ENCODE data around the gene MEGF6. TPM values are rescaled to one million over a fixed set of nuclear protein-coding genes. Genes with fewer than 3 reads are reported as not detected.

Gene MEGF6
- total RNA-seq, 4 donors from 2014 or later = 10.0 to 24.7 (median 17.1) TPM

DNA sequence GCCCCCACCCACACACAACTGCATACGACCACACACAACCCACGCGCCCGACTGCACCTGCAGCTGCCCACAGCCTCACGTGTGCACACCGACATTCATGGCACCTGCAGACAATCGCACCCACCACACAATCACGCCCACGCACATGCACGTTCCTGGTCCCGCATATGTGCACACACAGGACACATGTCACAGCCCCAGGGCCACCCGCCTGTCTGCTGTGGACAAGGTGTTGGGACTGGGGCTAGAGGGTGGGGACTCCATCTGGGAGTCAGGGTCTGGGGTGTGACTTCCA, 100.4 kb downstream of the MEGF6 start:
- no peak for TF ChIP-seq CTCF (IDR thresholded peaks at IDR 0.05; ENCODE audit: low read depth)

DNA sequence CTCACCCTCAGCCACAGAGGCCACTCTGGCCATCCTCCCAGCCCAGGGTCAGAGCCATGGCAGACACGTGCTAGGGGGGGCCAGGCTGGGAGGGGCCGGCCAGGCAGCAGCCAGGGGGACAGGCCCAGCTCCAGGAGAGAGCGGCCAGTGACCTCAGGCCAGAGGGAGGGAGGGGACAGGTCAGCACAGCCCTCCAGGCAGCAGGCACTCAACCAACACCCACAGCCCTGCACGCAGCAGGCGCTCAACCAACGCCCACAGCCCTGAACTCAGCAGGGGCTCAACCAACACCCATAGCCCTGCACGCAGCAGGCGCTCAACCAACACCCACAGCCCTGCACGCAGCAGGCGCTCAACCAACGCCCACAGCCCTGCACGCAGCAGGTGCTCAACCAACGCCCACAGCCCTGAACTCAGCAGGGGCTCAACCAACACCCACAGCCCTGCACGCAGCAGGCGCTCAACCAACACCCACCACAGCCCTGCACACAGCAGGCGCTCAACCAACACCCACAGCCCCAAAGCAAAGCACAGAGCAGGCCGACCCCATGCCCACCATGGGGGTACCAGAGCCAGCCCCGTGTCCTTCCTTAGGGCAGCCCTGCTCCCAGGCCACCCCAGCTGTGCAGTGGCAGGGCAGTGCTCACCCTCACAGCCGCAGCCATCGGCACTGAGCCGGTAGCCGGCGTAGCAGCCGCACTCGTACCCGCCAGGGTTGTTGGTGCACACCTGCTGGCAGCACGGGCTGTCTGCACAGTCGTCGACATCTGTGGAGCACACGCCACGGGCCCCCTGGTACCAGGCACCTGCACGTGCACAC, 101.0 kb downstream of the MEGF6 start:
- TF ChIP-seq CTCF (IDR thresholded peaks at IDR 0.05; ENCODE audit: low read depth) = no peak

- no peak for TF ChIP-seq CTCF (IDR thresholded peaks at IDR 0.05; ENCODE audit: low read depth)
Observed at GRCh38 chr1:3509721-3510120, 101.6 kb downstream of the MEGF6 start.

DNA sequence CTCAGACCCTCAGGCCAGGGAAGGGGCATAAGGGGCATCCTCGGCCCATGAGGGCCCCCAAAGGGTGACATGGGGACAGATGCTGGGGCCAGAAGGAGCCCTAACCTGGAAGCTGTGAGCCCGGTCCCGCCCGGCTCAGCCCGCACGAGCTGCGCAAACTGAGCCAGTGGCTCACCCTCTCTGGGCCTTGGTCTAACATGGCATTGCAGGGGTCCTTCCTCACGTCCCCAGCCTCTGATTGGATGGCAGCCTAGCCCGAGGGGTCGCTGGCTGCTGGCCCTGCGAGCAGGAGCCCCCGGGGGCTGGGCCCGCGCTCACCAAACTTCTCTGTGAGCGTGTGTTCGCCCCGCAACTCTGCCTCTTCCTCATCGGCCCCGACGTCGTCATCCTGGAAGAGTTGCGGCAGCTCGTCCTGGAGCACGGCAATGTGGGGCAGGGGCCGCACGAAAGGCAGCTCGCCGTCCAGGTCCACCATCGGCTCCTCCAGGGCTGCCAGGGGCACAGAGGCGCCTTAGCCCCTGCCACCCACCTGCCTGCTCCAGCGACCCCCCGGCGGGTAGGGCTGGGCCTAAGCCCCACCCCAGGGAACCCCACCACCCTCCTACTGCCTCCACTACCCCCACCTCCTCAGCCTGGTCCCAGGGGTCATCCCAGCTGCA, 102.4 kb downstream of the MEGF6 start:
- TF ChIP-seq CTCF (IDR thresholded peaks at IDR 0.05; ENCODE audit: low read depth) = no peak

DNA sequence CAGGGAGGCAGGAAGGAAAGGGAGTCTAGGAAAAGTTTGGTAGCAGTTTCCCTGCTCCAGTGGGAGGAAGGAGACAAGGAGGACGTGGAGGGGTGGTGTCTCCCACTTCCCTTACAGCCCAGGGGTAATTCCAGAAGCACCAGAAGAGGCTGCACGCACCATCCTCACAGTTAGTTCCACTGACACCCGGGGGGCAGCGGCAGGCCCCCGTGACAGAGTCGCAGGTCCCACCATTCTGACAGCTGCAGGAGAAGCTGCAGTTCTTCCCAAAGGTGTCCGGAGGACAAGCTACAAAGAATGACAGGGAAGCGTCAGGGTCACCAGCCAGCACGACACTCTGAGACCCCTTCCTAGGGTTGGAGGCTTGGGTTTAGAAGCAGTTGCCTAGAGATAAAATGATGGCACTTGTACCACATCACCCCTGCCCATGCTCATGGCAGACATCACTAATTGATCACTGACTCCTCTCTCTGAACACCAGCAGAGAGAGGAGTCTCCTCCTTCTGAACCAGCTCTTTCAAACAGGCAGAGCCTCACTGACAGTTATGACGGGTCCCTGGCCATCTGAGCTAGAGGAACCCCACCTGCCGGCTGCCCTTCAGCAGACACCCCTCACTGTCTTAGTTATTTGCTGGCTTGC, 103.6 kb downstream of the MEGF6 start:
- TF ChIP-seq CTCF (IDR thresholded peaks at IDR 0.05; ENCODE audit: low read depth) = no peak

- no peak for TF ChIP-seq CTCF (IDR thresholded peaks at IDR 0.05; ENCODE audit: low read depth)
Observed at GRCh38 chr1:3506943-3507342, 104.4 kb downstream of the MEGF6 start.

GRCh38 chr1:3506041-3506440, 105.3 kb downstream of the MEGF6 start:
- no peak for TF ChIP-seq CTCF (IDR thresholded peaks at IDR 0.05; ENCODE audit: low read depth)

Data from subcutaneous adipose tissue (tissue), 4 donors.